Measurements from ENCODE around the gene CNGB1.
"Not testable (repeated sequence)": the region's sequence is repeated elsewhere in the genome, so short reads cannot be mapped to it uniquely, and the experiment has no call there.

CNGB1 gene

GRCh38 chr16:57923841-57924240 lies 47.1 kb downstream of the CNGB1 start:
- DNase-seq = no peak

- DNase-seq = no peak
Observed at GRCh38 chr16:57923418-57923817, 47.5 kb downstream of the CNGB1 start.

- no peak for DNase-seq
Observed at GRCh38 chr16:57920880-57921229, 50.1 kb downstream of the CNGB1 start.

GRCh38 chr16:57920215-57920879 lies 50.6 kb downstream of the CNGB1 start:
- DNase-seq = no peak

- no peak for DNase-seq
Observed at GRCh38 chr16:57918994-57919393, 51.9 kb downstream of the CNGB1 start.

DNA sequence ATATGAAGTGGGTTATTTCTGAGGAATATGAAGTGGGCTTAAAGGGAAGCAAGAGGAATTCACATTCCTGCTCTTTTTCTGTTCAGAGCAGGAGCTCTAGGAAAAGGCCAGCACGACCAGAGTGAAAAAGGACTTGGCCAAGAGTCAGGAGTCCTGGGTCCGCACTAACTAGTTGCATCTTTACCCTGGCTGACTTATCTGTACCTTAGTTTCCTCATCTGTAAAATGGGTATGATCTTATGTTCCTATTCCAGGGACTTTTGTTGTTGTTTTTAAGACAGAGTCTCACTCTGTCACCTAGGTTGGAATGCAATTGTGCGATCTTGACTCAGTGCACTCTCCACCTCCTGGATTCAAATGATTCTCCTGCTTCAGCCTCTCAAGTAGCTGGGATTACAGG lies 52.5 kb downstream of the CNGB1 start:
- no peak for DNase-seq

- not testable (repeated sequence) for DNase-seq
Observed at GRCh38 chr16:57917929-57918328, 53.0 kb downstream of the CNGB1 start.

DNA sequence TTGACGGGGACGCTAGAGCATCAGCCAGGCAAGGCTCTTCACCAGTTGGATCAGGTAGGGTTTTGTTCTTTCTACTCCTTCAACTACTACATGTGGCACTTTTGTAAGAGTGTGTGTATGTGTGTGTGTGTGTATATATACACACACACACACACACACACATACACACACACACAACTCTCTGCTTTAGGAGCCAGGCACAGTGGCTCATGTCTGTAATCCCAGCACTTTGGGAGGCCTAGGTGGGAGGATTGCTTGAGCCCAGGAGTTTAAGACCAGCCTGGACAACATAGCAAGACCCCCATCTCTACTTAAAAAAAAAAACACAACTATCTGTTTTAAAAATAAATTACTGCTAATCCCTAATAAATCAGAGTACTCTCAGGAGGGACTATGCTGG lies 53.4 kb downstream of the CNGB1 start:
- DNase-seq = not testable (repeated sequence)

DNA sequence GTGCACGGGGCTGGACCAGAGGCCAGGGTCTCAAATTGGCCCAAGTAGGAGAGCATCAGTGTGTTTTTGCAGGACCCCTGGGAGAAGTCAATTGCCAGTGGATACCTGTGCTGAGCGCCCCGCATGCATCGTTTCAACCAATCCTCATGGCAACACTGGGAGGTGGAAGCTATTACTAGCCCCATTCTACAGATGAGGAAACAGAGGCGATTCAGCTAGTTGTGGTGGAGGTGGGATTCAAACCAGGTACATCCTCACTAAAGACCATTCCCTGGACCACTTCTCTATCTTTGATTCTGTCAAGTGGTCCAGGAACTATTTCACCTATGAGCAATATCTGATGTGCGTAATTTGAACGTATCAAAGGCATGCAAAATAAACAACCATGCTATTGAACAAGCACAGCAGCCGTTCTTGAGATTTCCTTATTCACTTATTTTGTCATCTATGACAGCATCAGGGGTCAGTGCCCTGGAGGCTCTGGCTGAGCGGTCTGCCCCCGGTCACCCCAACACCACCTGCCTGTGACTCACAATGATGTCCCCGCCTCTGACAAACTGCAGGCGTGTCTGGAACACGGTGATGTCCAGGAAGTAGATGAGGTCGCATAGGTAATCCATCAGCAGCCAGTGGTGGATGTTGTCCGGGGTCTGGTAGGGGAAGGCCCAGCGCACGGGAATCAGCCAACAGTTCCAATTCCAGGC lies 54.0 kb downstream of the CNGB1 start:
- no peak for DNase-seq

GRCh38 chr16:57915811-57916488 lies 55.0 kb downstream of the CNGB1 start:
- DNase-seq = no peak

DNA sequence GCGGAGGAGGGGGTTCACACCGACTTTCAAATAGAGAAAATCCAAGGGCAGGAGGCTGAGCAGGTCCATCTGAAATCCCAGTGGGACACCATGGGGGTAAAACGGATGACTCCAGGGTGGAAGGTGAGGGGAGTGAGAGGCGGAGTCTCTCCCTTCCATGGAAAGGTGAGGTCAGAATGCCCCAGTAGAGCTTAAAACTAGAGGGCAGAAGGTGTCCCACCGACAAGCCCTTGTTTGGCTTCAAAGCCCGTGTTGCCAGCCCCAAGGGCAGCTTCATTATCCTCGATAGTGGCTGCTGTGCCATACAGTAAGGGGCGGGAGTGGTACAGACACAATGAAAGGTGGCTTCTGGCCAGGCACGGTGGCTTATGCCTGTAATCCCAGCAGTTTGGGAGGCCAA lies 55.7 kb downstream of the CNGB1 start:
- no peak for DNase-seq

DNA sequence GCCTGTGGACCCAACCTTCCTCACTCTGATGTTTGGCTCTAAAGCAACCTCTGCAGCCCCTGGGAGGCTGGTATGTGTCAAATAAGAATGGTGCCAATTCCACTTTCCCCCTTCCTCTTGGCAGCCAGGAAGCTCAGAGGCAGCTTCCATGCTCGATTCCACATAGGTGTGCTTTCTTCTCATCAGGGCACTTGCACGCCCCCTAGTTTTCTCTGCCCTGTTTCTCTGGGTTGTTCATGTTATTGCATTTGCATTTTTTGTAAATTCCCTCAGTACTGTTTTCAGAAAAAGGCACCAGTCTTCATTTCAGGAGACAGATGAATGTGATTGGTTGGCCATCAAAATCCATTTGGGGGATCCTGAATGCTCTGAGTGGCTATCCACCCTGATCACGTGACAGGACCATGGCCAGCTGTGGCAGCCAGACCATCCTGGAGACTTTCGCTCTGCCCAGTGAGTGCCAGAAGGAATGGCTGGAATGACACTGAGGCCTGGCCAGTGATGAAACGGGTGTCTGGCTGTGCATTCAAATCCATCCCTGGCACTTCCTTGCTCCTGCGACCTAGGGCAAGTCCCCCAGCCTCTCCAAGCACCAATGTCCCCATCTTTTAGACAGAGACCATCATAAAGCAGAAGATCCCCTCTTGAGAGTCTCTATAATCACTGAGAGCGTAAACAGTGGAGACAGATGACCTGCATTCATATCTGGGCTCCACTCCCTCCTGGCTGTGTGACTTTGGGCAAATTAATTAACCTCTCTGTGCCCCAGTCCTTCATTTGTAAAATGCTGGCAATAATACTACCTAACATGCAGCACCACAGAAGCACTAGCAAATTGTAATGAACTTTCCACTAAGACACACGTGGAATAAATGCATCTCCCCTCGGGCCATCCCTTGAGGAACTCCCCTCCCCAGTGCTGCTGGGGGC lies 56.4 kb downstream of the CNGB1 start:
- no peak for DNase-seq

DNA sequence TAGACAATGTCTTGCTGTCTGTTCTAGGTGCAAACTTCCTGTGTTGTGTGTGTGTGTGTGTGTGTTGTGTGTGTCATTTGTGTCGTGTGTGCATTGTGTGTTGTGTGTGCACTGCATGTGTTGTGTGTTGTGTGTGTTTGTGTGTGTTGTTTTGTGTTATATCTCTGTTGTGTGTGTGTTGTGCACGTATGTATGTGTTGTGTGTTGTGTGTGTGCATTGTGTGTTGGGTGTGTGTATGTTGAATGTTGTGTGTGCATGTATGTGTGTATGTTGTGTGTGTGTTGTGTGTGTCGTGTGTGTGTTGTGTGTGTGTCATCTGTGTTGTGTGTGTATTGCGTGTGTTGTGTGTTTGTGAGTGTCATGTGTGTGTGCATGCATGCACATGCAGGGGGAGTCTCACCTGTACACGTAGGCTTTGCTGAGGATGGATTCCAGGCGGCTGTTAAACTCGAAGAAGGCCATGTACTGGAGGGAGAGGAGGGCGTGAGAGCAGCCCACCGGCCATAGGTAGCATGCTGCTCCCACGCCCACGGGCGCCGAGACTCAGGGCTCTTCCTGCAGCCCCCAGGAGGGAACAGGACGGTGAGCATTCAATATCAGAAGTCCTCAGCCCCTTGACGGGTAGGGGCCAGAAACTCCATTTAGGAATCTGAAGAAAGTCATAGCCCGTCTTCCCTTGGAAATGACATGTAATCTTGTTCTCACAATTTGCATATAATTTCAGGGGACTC lies 58.2 kb downstream of the CNGB1 start:
- no peak for DNase-seq

DNA sequence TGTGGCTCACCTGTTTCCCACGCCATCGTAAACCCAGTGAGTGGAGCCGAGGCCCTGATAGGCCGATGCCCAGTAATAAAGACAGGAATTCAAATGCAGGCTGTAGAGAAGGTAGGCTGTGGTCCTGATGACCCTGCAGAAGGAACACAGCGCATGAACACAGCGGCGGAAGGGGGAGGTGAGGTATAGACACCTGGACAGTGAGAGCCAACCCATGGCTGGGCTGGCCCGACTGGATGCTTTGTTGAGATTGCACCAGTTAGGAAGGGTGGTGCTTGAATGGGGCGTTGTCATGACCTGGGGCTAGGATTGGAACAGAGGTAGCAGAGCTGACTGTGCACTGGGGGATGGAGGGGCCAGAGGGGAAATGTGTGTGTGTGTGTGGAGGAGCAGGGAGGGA lies 59.2 kb downstream of the CNGB1 start:
- DNase-seq = no peak

DNA sequence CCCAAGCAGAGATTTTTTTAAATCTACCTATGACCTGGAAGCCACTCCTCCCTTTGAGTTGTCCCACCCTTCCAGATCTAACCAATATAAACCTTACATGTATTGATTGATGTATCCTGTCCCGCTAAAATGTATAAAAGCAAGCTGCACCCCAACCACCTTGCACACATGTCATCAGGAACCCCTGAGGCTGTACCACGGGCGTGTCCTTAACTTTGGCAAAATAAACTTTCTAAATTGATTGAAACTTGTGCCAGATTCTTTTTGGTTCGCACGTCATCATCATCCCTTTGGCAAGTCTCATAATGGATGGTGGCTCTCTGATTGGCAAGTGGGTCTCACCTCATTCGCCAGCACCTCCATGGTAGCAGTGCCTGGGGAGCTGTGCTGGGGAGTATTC lies 60.2 kb downstream of the CNGB1 start:
- no peak for DNase-seq

DNA sequence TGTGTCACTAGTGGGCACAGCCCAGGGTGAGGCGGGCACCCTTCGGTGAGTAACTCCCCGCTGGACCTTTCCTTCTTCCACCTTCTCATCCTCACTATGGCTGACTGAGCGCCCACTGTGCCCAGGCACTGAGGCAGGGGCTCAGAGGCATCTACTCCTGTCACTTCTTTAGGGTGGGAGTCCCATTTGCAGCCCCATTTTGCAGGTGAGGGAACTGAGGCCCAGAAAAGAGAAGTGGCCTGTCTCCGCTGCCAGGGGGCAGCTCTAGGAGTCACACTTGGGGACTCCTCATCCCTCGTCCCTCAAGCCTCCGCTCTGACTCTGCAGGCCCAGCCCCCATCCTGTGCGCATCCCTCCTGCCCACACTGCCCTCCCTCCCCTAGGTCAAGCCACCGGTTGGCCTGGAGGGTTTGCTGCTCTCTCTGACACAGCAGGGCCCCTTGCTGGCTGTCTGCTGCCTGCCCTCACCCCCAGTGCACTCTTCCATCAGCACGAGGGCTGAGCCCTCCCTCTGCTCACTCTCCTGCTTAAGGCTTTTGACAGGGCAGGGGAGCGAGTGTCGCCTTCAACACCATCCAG lies 62.4 kb downstream of the CNGB1 start:
- DNase-seq = no peak

GRCh38 chr16:57906382-57907316 lies 64.3 kb downstream of the CNGB1 start:
- no peak for DNase-seq

- no peak for DNase-seq
Observed at GRCh38 chr16:57904101-57904500, 66.8 kb downstream of the CNGB1 start.

DNA sequence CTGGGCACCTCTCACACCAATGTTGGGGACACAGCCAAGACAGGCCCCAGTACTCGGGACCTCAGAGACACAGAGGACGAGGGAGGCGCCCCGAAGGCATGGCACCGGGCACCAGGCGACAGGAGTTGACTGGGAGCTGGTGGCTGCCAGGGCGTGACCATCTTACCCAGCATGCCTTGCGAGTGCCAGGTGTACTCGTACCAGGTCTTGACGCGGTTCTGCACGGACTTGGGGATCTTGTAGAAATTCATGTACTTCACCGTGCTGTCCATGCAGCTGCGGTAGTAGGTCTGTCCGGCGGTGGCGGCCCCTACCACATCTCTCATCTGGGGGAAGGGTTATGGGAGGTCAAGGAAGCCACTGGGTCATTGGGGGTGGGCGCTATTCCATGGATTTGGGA lies 67.3 kb downstream of the CNGB1 start:
- DNase-seq = no peak

GRCh38 chr16:57901480-57902069 lies 69.4 kb downstream of the CNGB1 start:
- no peak for DNase-seq

Measured in hematopoietic multipotent progenitor cell treated with erythropoietin and hydrocortisone succinate and interleukin-3 and kit ligand, for 6 days (in vitro differentiated cells).